WTC11 (cell line): Measurements from ENCODE around the gene FBLN2. TPM values are rescaled to one million over a fixed set of nuclear protein-coding genes. Genes with fewer than 3 reads are reported as not detected.
A peak's percentile ranks its signal among the peaks of the same experiment; 100 is the strongest.

Experiments used
- ATAC-seq: fragments of 200-7000 bp; cut with Tn5 transposase; 2 replicates; pipeline ENCODE4 v1.10.0; 2021; ENCODE audit warnings: mild to moderate bottlenecking, moderate library complexity
- CTCF ChIA-PET: fragments of 300-600 bp; sonication (Branson Sonifier 250); formaldehyde crosslinking; loops from one replicate; lab custom pipeline; 2021; ENCODE audit warnings: antibody characterized with exemption; lab: Charles Lee
- POLR2A ChIA-PET: fragments of 350-600 bp; sonication (Branson Sonifier 250); formaldehyde crosslinking; loops from one replicate; lab custom pipeline; 2021; ENCODE audit warnings: antibody characterized with exemption; lab: Charles Lee
- DNase-seq: peaks from one replicate; pipeline ENCODE4 v3.0.0; 2021; ENCODE audit warnings: low spot score
- H3K27ac Mint-ChIP-seq: 2 replicates; pipeline ENCODE4 v1.8.0; 2021; ENCODE audit warnings: mixed read lengths
- H3K27me3 Mint-ChIP-seq: 2 replicates; pipeline ENCODE4 v1.8.0; 2021; ENCODE audit warnings: low read depth, mild to moderate bottlenecking, moderate library complexity, mixed read lengths
- H3K36me3 Mint-ChIP-seq: 2 replicates; pipeline ENCODE4 v1.8.0; 2021; ENCODE audit warnings: mixed read lengths
- H3K4me1 Mint-ChIP-seq: 2 replicates; pipeline ENCODE4 v1.8.0; 2022; ENCODE audit warnings: mixed read lengths
- H3K4me3 Mint-ChIP-seq: 2 replicates; pipeline ENCODE4 v1.8.0; 2021; ENCODE audit warnings: mild to moderate bottlenecking, moderate library complexity, mixed read lengths
- H3K9me3 Mint-ChIP-seq: 2 replicates; pipeline ENCODE4 v1.8.0; 2021; ENCODE audit warnings: mixed read lengths
- AR ChIP-seq: fragments of 250-450 bp; sonication (Bioruptor Pico); IDR thresholded peaks from 2 replicates; pipeline ENCODE4 v1.9.0; 2021; ENCODE audit warnings: mild to moderate bottlenecking
- ATF6 ChIP-seq: sonication (generic); formaldehyde crosslinking; IDR thresholded peaks from 2 replicates; pipeline ENCODE4 v1.8.1; 2023; ENCODE audit warnings: mild to moderate bottlenecking, missing genetic modification reagents
- CBFB ChIP-seq: sonication (generic); formaldehyde crosslinking; IDR thresholded peaks from 2 replicates; pipeline ENCODE4 v1.8.1; 2022; ENCODE audit warnings: mild to moderate bottlenecking, low read depth, missing genetic modification reagents
- ERG ChIP-seq: fragments of 250-450 bp; sonication (Bioruptor Pico); IDR thresholded peaks from 2 replicates; pipeline ENCODE4 v1.8.0; 2021; ENCODE audit warnings: mild to moderate bottlenecking
- ESRRA ChIP-seq: sonication (generic); formaldehyde crosslinking; IDR thresholded peaks from 2 replicates; pipeline ENCODE4 v1.8.1; 2022; ENCODE audit warnings: mild to moderate bottlenecking, missing genetic modification reagents, borderline replicate concordance
- FOXK1 ChIP-seq: sonication (generic); formaldehyde crosslinking; IDR thresholded peaks from 2 replicates; pipeline ENCODE4 v1.8.0; 2022; ENCODE audit warnings: mild to moderate bottlenecking, moderate library complexity, missing genetic modification reagents
- GTF2I ChIP-seq: fragments of 250-450 bp; sonication (Bioruptor Pico); conservative IDR thresholded peaks from 2 replicates; pipeline ENCODE4 v1.4.0; 2021; ENCODE audit warnings: mild to moderate bottlenecking
- HMGXB4 ChIP-seq: sonication (generic); formaldehyde crosslinking; IDR thresholded peaks from 2 replicates; pipeline ENCODE4 v1.8.1; 2023; ENCODE audit warnings: mild to moderate bottlenecking, moderate library complexity, missing genetic modification reagents
- MLX ChIP-seq: sonication (generic); formaldehyde crosslinking; IDR thresholded peaks from 2 replicates; pipeline ENCODE4 v1.8.1; 2023; ENCODE audit warnings: mild to moderate bottlenecking, missing genetic modification reagents, moderate library complexity
- MYBL2 ChIP-seq: sonication (generic); formaldehyde crosslinking; IDR thresholded peaks from 2 replicates; pipeline ENCODE4 v1.8.1; 2023; ENCODE audit warnings: mild to moderate bottlenecking, moderate library complexity, missing genetic modification reagents
- NFYB ChIP-seq: sonication (generic); formaldehyde crosslinking; conservative IDR thresholded peaks from 2 replicates; pipeline ENCODE4 v1.8.0; 2022; ENCODE audit warnings: low read depth, missing genetic modification reagents
- NR3C1 ChIP-seq: sonication (generic); formaldehyde crosslinking; conservative IDR thresholded peaks from 2 replicates; pipeline ENCODE4 v1.8.1; 2023; ENCODE audit warnings: low read depth, mild to moderate bottlenecking, missing genetic modification reagents
- OVOL2 ChIP-seq: fragments of 250-450 bp; sonication (Bioruptor Pico); IDR thresholded peaks from 2 replicates; pipeline ENCODE4 v1.9.0; 2021; ENCODE audit warnings: mild to moderate bottlenecking, borderline replicate concordance
- PREB ChIP-seq: sonication (generic); formaldehyde crosslinking; IDR thresholded peaks from 2 replicates; pipeline ENCODE4 v1.8.1; 2022; ENCODE audit warnings: mild to moderate bottlenecking, missing genetic modification reagents, moderate library complexity, borderline replicate concordance
- SMAD3 ChIP-seq: sonication (generic); formaldehyde crosslinking; IDR thresholded peaks from 2 replicates; pipeline ENCODE4 v1.8.0; 2022; ENCODE audit warnings: missing genetic modification reagents, mild to moderate bottlenecking, borderline replicate concordance
- ZBTB21 ChIP-seq: sonication (generic); formaldehyde crosslinking; IDR thresholded peaks from 2 replicates; pipeline ENCODE4 v1.8.1; 2023; ENCODE audit warnings: mild to moderate bottlenecking, missing genetic modification reagents, borderline replicate concordance
- ZNF138 ChIP-seq: sonication (generic); formaldehyde crosslinking; conservative IDR thresholded peaks from 2 replicates; pipeline ENCODE4 v1.8.1; 2022; ENCODE audit warnings: mild to moderate bottlenecking, moderate library complexity, missing genetic modification reagents
- total RNA-seq: library from RNA; stranded (reverse); gene quantifications from 3 replicates; pipeline ENCODE4 v1.2.3, GENCODE V29; 2021
- TF ChIP-seq, protein P1 (sequence below): sonication (generic); formaldehyde crosslinking; IDR thresholded peaks from 2 replicates; pipeline ENCODE4 v1.8.1; 2023; ENCODE audit warnings: mild to moderate bottlenecking, missing genetic modification reagents, moderate library complexity
- TF ChIP-seq, protein P2 (sequence below): sonication (generic); formaldehyde crosslinking; conservative IDR thresholded peaks from 2 replicates; pipeline ENCODE4 v1.8.1; 2023; ENCODE audit warnings: mild to moderate bottlenecking, low read depth, missing genetic modification reagents, moderate library complexity
- TF ChIP-seq, protein P3 (sequence below): sonication (generic); formaldehyde crosslinking; IDR thresholded peaks from 2 replicates; pipeline ENCODE4 v1.8.1; 2022; ENCODE audit warnings: mild to moderate bottlenecking, moderate library complexity, missing genetic modification reagents

Gene FBLN2
- total RNA-seq, 1 experiment from 2014 or later, result 20.7 TPM

- TF ChIP-seq AR (no peak), ATF6 (CRISPR knock-in tag) (no peak), CBFB (CRISPR knock-in tag) (no peak), ZNF138 (CRISPR knock-in tag) (no peak), NR3C1 (CRISPR knock-in tag) (no peak), HMGXB4 (CRISPR knock-in tag) (no peak), ZBTB21 (CRISPR knock-in tag) (no peak), FOXK1 (CRISPR knock-in tag) (no peak)
- TF ChIP-seq, protein P1, sequence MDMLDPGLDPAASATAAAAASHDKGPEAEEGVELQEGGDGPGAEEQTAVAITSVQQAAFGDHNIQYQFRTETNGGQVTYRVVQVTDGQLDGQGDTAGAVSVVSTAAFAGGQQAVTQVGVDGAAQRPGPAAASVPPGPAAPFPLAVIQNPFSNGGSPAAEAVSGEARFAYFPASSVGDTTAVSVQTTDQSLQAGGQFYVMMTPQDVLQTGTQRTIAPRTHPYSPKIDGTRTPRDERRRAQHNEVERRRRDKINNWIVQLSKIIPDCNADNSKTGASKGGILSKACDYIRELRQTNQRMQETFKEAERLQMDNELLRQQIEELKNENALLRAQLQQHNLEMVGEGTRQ (CRISPR knock-in tag), result no peak
Observed at GRCh38 chr3:13587442-13587841, 38.5 kb downstream of the FBLN2 start (continued).

- ATAC-seq (no peak; the same call in 1 of the 2 replicates), DNase-seq (peak; percentile 11)
- Mint-ChIP-seq H3K4me1 (peaks cover 19% of the 10 kb centered on the region), H3K4me3 (no peak overlapping the region), H3K27me3 (no peaks in the 10 kb centered on the region), H3K36me3 (no peaks in the 10 kb centered on the region), H3K9me3 (no peaks in the 10 kb centered on the region), H3K27ac (peak overlapping the region; percentile 58; the same call in 1 of the 2 replicates)
- ChIA-PET CTCF (interaction anchor here (0.5 to 2.5 kb wide), 6 partner anchors 34 to 719 kb away, joined by 3 to 8 read pairs (median 4); no protein-coding TSS in a partner anchor), POLR2A (no interaction called here)
- TF ChIP-seq SMAD3 (CRISPR knock-in tag) (no peak), NFYB (CRISPR knock-in tag) (no peak), GTF2I (CRISPR knock-in tag) (no peak), ESRRA (CRISPR knock-in tag) (no peak), OVOL2 (CRISPR knock-in tag) (no peak), MLX (no peak), ERG (CRISPR knock-in tag) (no peak), PREB (CRISPR knock-in tag) (no peak), MYBL2 (CRISPR knock-in tag) (no peak)
- TF ChIP-seq, protein P2, sequence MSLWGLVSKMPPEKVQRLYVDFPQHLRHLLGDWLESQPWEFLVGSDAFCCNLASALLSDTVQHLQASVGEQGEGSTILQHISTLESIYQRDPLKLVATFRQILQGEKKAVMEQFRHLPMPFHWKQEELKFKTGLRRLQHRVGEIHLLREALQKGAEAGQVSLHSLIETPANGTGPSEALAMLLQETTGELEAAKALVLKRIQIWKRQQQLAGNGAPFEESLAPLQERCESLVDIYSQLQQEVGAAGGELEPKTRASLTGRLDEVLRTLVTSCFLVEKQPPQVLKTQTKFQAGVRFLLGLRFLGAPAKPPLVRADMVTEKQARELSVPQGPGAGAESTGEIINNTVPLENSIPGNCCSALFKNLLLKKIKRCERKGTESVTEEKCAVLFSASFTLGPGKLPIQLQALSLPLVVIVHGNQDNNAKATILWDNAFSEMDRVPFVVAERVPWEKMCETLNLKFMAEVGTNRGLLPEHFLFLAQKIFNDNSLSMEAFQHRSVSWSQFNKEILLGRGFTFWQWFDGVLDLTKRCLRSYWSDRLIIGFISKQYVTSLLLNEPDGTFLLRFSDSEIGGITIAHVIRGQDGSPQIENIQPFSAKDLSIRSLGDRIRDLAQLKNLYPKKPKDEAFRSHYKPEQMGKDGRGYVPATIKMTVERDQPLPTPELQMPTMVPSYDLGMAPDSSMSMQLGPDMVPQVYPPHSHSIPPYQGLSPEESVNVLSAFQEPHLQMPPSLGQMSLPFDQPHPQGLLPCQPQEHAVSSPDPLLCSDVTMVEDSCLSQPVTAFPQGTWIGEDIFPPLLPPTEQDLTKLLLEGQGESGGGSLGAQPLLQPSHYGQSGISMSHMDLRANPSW (CRISPR knock-in tag), result no peak
- TF ChIP-seq, protein P3, sequence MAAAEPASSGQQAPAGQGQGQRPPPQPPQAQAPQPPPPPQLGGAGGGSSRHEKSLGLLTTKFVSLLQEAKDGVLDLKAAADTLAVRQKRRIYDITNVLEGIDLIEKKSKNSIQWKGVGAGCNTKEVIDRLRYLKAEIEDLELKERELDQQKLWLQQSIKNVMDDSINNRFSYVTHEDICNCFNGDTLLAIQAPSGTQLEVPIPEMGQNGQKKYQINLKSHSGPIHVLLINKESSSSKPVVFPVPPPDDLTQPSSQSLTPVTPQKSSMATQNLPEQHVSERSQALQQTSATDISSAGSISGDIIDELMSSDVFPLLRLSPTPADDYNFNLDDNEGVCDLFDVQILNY, result no peak
Observed at GRCh38 chr3:13588221-13588701, 39.3 kb downstream of the FBLN2 start.
